Loucy (cell line): ENCODE results near the gene ARHGAP15.
A peak's percentile ranks its signal among the peaks of the same experiment; 100 is the strongest.

ENCODE experiments used
- H2AFZ ChIP-seq: fragments of 200-600 bp; sonication (generic); 2 replicates; pipeline ENCODE4 v1.6.0; 2016; ENCODE audit warnings: antibody characterized with exemption, mild to moderate bottlenecking, low read length, moderate library complexity
- H3F3A ChIP-seq: fragments of 200-600 bp; 2 replicates; pipeline ENCODE4 v1.6.0; 2016; ENCODE audit warnings: antibody characterized with exemption, low read depth, mild to moderate bottlenecking
- H3K27me3 ChIP-seq: fragments of 200-600 bp; sonication (generic); 2 replicates; pipeline ENCODE4 v1.6.1; 2014; ENCODE audit warnings: low read length, mild to moderate bottlenecking; ENCODE audit not compliant: insufficient read depth, poor library complexity, severe bottlenecking
- H3K36me3 ChIP-seq: fragments of 200-600 bp; sonication (generic); 2 replicates; pipeline ENCODE4 v1.6.1; 2016; ENCODE audit warnings: low read length; ENCODE audit not compliant: insufficient read depth
- H3K4me1 ChIP-seq: fragments of 200-600 bp; sonication (generic); 2 replicates; pipeline ENCODE4 v1.5.1; 2014; ENCODE audit warnings: low read length, mild to moderate bottlenecking; ENCODE audit not compliant: insufficient read depth, poor library complexity, severe bottlenecking
- H3K4me2 ChIP-seq: fragments of 200-600 bp; sonication (generic); 2 replicates; pipeline ENCODE4 v1.6.0; 2014; ENCODE audit warnings: antibody characterized with exemption, low read length, low read depth, mild to moderate bottlenecking; ENCODE audit not compliant: poor library complexity, severe bottlenecking
- H3K4me3 ChIP-seq: fragments of 200-600 bp; sonication (generic); 2 replicates; pipeline ENCODE4 v1.5.1; 2014; ENCODE audit warnings: low read length, mild to moderate bottlenecking, mixed read lengths; ENCODE audit not compliant: poor library complexity, severe bottlenecking
- H3K79me2 ChIP-seq: fragments of 200-600 bp; sonication (generic); 2 replicates; pipeline ENCODE4 v1.6.1; 2014; ENCODE audit warnings: low read length; ENCODE audit not compliant: insufficient read depth
- H3K9ac ChIP-seq: fragments of 200-600 bp; sonication (generic); 2 replicates; pipeline ENCODE4 v1.6.0; 2014; ENCODE audit warnings: mild to moderate bottlenecking, low read depth, low read length, moderate library complexity; ENCODE audit not compliant: poor library complexity, severe bottlenecking
- H3K9me2 ChIP-seq: fragments of 200-600 bp; sonication (generic); replicated peaks from 2 replicates; pipeline ENCODE4 v1.6.1; 2016; ENCODE audit warnings: low read depth, low read length, mixed read lengths
- H3K9me3 ChIP-seq: fragments of 200-600 bp; sonication (generic); 2 replicates; pipeline ENCODE4 v1.6.1; 2014; ENCODE audit warnings: mild to moderate bottlenecking, antibody characterized with exemption, low read length, low read depth; ENCODE audit not compliant: insufficient read depth
- H4K20me1 ChIP-seq: fragments of 200-600 bp; sonication (generic); 2 replicates; pipeline ENCODE4 v1.6.0; 2014; ENCODE audit warnings: antibody characterized with exemption, low read length, mild to moderate bottlenecking; ENCODE audit not compliant: insufficient read depth, poor library complexity, severe bottlenecking
- CTCF ChIP-seq: fragments of 200-600 bp; sonication (generic); conservative IDR thresholded peaks from 2 replicates; pipeline ENCODE4 v1.5.1; 2014; ENCODE audit warnings: mild to moderate bottlenecking, antibody characterized with exemption, low read length
- EZH2phosphoT487 ChIP-seq: fragments of 200-600 bp; IDR thresholded peaks from 2 replicates; pipeline ENCODE4 v1.6.1; 2018; ENCODE audit warnings: antibody characterized with exemption, mild to moderate bottlenecking, moderate library complexity, borderline replicate concordance

ARHGAP15 gene

GRCh38 chr2:143451642-143452281 lies 322.5 kb downstream of the ARHGAP15 start:
- H2AFZ ChIP-seq = no peak overlapping the region
- H3K9ac ChIP-seq = no peak overlapping the region
- no peaks in the 10 kb centered on the region for H3K9me2 ChIP-seq
- TF ChIP-seq EZH2phosphoT487 (no peak), CTCF (no peak)
- H3K79me2 ChIP-seq = no peaks in the 10 kb centered on the region
- peaks cover 14% of the 10 kb centered on the region for H4K20me1 ChIP-seq
- H3F3A ChIP-seq = no peaks in the 10 kb centered on the region
- no peaks in the 10 kb centered on the region for H3K9me3 ChIP-seq
- H3K36me3 ChIP-seq = peaks cover 28% of the 10 kb centered on the region
- no peak overlapping the region for H3K4me3 ChIP-seq
- H3K4me2 ChIP-seq = peak overlapping the region; percentile 38
- peaks cover 23% of the 10 kb centered on the region for H3K4me1 ChIP-seq
- H3K27me3 ChIP-seq = no peaks in the 10 kb centered on the region

- H3K4me1 ChIP-seq = peaks cover 23% of the 10 kb centered on the region
- no peak overlapping the region for H3K9ac ChIP-seq
- H3K79me2 ChIP-seq = no peaks in the 10 kb centered on the region
- no peaks in the 10 kb centered on the region for H3F3A ChIP-seq
- peak overlapping the region; percentile 9 for H3K4me3 ChIP-seq
- H4K20me1 ChIP-seq = peaks cover 14% of the 10 kb centered on the region
- peaks cover 21% of the 10 kb centered on the region for H3K36me3 ChIP-seq
- H2AFZ ChIP-seq = no peak overlapping the region
- TF ChIP-seq CTCF (no peak), EZH2phosphoT487 (no peak)
- H3K27me3 ChIP-seq = no peaks in the 10 kb centered on the region
- peak overlapping the region; percentile 46 for H3K4me2 ChIP-seq
- no peaks in the 10 kb centered on the region for H3K9me2 ChIP-seq
- no peaks in the 10 kb centered on the region for H3K9me3 ChIP-seq
Measured at GRCh38 chr2:143452817-143453451, 323.7 kb downstream of the ARHGAP15 start.

- Histone ChIP-seq H3K4me3 (no peak overlapping the region), H3K27me3 (no peaks in the 10 kb centered on the region), H3K4me2 (no peak overlapping the region), H3F3A (no peaks in the 10 kb centered on the region), H3K79me2 (no peaks in the 10 kb centered on the region), H3K36me3 (peaks cover 11% of the 10 kb centered on the region), H2AFZ (no peak overlapping the region), H3K9ac (no peak overlapping the region), H3K9me3 (no peaks in the 10 kb centered on the region), H4K20me1 (peaks cover 14% of the 10 kb centered on the region), H3K9me2 (no peaks in the 10 kb centered on the region), H3K4me1 (peaks cover 30% of the 10 kb centered on the region)
- no peak for TF ChIP-seq CTCF
- no peak for TF ChIP-seq EZH2phosphoT487
Measured at GRCh38 chr2:143453981-143454511, 324.8 kb downstream of the ARHGAP15 start.
